HG03175 (cell line): ENCODE data around the gene MMP28.

Source experiments
- ATAC-seq: cut with Tn5 transposase; IDR thresholded peaks from one replicate; pipeline ENCODE4 v1.9.1; 2021; ENCODE audit warnings: mild to moderate bottlenecking, moderate library complexity; ENCODE audit not compliant: unreplicated experiment

MMP28 gene

GRCh38 chr17:35795007-35795870 lies at the start of gene MMP28:
TSS of gene MMP28 (minus strand) at chr17:35795641. CDS start at chr17:35795377, 264 bp downstream.
- ATAC-seq, result no peak

GRCh38 chr17:35844547-35844946 lies 49.1 kb upstream of the MMP28 start:
- no peak for ATAC-seq

GRCh38 chr17:35843698-35844097 lies 48.3 kb upstream of the MMP28 start:
- no peak for ATAC-seq

DNA sequence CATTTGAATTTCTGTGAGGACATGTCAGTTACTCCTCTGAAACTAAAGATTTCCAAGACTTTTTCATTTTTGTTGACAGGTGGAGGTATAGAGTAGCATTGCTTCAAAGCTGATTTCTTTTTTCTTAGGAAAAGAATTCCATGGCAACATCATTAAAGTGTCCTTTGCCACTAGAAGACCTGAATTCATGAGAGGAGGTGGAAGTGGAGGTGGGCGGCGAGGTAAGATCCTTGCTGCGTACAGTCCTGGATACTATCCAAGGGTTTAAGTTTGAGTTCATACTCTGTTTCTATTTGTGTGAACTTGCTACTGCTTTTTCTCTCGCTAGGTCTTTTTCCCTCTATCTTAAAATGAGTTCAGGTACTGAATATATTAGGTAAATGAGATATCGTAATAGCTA lies 46.8 kb upstream of the MMP28 start:
- ATAC-seq, result no peak

DNA sequence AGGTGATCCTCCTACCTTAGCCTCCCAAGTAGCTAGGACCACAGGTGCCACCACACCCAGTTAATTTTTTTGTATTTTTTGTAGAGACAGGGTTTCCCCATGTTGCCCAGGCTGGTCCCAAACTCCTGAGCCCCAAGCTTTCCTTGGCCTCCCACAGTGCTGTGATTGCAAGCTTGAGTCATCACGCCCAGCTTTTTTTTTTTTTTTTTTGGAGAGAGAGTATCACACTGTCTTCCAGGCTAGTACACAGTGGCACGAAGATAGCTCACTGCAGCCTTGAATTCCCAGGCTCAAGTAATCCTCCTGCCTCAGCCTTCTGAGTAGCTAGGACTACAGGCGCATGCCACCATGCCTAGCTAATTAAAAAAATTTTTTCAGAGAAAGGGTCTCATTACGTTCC lies 46.1 kb upstream of the MMP28 start:
- no peak for ATAC-seq

- no peak for ATAC-seq
Observed at GRCh38 chr17:35841101-35841500, 45.7 kb upstream of the MMP28 start.

GRCh38 chr17:35825206-35825605 lies 29.8 kb upstream of the MMP28 start:
- no peak for ATAC-seq

DNA sequence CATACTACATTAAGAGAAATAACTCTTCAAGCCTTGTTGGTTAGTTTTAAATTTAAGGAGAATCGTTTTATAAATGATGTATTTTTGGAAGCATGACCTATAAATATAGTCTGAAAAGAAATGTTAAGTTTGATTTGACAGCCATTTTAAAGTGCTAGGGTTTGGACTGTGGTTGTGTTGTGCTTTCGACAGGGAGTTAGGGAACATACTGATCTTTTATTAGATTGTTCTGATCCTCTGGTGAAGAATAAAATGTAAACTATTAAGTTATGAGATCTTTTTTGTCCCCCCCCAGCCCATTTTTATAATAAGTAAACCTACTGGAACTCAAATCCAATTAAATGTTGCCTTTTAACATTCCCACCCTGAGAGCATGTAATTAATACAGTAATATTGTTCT lies 25.9 kb upstream of the MMP28 start:
- ATAC-seq, result no peak

DNA sequence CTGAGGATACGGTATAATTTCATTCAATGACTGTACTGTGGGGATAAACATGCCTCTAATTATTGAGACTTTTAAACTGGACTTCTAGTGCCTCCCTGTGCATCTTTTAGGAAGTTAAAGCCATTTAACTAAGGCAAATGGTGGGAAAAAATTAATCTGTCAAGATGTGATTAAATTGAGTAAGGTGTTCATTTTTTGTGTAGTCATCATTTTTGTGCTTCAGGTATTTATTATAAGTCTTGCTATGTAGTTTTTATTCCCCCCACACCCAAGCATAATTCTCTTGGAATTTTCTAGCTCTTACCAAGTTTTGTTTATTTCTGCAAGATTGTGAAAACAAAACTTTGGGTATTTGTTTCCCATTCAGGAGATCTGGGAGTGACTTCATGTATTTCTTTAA lies 24.0 kb upstream of the MMP28 start:
- ATAC-seq, result no peak

DNA sequence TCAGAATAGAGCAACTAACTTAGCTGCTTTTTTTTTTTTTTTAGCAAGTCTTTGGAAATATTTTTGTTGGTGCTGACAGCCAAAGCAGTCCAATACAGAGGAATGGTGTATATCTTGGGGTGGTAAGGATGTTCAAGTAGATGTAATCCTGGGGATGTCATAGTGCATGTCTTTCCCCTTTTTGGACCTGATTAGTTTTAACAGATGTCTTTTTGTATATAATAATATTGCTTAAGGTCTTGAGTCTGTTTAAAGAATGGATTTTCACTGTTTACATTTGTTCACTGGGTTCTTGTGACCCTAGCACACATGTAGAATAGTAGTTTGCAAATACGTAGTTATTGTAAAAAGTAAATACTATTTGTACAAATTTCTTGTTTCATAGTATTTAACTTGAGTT lies 21.8 kb upstream of the MMP28 start:
- no peak for ATAC-seq

GRCh38 chr17:35816723-35817122 lies 21.3 kb upstream of the MMP28 start:
- ATAC-seq, result no peak

- ATAC-seq, result no peak
Observed at GRCh38 chr17:35812456-35812855, 17.0 kb upstream of the MMP28 start.

- no peak for ATAC-seq
Observed at GRCh38 chr17:35811759-35812158, 16.3 kb upstream of the MMP28 start.

GRCh38 chr17:35809855-35810461 lies 14.5 kb upstream of the MMP28 start:
- ATAC-seq, result peak; percentile 2

- peak; percentile 90 for ATAC-seq
Observed at GRCh38 chr17:35808962-35809854, 13.8 kb upstream of the MMP28 start, which contains the start of gene TAF15. TSS of gene TAF15 (plus strand) at chr17:35809484. CDS start at chr17:35809570, 86 bp downstream.

- ATAC-seq, result no peak
Observed at GRCh38 chr17:35808240-35808961, 13.0 kb upstream of the MMP28 start.

DNA sequence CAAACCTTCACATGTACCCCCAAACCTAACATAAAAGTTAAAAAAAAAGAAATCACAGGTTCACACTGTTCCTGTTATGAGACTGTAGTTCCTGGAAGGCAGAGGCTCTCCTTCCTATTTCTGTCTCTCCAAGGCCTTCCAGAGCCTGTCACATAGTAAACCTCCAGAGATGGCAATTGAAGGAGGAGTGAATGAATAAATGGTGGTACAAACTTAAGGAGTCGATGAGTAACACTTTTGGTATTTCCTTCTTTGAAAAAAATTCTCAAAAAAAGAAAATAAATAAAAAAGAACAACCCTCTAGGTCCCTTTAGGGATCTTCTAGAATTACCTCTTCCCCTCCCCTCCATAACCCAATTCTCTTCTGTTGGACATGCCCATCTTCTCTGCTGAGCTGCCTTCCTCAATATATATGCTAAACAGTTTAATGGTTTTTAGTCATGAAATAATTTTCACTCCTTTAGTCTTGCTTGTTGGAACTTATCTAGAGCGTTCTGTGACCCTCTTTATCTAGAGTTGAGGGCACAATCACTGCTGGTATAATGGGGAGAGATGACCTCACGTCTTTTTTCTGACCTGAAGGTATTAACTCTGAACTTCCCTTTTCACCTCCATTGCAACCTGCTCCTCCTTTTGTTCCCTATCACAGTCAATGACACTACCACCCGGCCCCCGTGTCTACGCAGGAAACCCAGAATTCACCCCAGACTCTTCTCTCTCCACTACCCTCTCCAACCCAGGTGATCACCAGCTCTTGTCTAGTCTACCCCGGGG lies 12.1 kb upstream of the MMP28 start:
- no peak for ATAC-seq

DNA sequence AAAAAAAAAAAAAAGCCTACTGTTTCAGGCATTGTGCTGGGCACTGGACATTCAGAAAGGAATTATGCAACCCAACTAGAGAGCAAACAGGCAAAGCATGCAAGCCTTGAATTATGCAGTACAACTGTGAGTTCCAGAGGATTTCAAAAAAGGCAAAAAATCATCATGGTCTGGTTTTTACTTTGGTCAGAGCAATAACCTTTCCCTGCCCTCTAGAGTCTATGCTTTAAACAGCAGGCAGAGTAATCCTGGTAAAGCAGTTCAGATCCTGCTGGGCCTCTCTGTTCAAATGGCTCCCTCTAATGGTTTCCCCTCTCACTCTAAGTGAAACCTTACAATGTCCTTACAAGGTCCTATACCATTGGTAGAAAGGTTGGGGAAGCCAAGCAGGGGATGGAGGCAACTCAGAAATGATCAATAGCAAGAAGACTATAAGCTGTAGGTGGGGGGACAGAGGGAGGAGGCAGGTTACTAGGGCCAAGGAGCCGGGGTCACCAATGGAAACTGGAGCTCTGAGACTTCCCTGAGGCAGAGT lies 9.3 kb upstream of the MMP28 start:
- ATAC-seq, result no peak

DNA sequence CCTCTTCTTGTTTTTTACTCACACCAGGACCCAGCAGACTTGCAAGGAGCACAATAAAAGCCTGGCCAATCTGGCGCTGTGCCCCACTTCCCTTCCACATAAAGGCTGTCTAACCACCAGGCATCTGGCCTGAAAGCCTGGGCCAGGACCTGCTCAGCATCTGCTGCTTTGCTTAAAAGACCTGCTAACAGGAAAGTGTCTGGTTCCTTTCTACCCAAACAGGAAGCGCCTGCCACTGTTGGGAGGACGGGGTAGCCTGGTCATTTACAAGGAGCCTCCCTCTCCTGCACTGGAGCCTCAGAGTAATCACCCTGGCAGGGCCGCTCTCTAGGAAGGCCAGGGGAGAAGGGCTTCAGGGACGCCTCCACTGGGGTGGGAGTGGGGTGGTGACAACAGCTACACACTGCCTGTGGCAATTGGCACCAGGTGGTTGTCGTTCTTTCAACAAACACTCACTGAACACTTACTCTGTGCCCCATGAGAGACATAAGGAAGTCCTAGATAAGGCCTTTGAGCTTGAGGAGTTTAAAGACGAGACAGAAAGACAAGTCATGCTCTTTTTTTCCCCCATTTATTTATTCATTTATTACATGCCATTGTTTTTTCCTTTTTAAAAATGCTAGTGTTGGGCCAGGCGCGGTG lies 6.3 kb upstream of the MMP28 start:
- ATAC-seq, result no peak
